HG02981 (cell line): ENCODE data around the gene MLPH.

ENCODE experiments used
- ATAC-seq: cut with Tn5 transposase; IDR thresholded peaks from one replicate; pipeline ENCODE4 v1.9.1; 2021; ENCODE audit warnings: mild to moderate bottlenecking, moderate library complexity; ENCODE audit not compliant: unreplicated experiment

The MLPH gene

DNA sequence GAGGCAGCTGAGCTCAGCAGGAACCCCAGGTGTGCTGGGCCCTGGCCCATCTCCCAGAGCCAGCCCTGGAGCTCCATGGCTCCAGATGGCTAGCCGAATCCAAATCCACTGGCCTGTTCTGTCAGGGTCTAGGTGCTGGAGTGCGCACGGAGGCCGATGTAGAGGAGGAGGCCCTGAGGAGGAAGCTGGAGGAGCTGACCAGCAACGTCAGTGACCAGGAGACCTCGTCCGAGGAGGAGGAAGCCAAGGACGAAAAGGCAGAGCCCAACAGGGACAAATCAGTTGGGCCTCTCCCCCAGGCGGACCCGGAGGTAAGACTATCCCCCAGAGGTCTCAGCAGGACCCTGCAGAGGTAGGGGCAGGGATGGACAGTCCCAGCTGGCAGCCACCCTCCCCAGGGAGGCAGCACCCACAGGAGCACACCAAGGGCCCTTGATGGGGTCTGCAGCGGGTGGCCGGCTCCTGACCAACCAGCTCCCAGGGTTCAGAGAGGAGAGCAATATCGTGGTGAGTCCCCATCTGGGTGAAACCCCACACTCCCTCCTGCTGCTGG is 53.2 kb downstream of the MLPH start:
- no peak for ATAC-seq

DNA sequence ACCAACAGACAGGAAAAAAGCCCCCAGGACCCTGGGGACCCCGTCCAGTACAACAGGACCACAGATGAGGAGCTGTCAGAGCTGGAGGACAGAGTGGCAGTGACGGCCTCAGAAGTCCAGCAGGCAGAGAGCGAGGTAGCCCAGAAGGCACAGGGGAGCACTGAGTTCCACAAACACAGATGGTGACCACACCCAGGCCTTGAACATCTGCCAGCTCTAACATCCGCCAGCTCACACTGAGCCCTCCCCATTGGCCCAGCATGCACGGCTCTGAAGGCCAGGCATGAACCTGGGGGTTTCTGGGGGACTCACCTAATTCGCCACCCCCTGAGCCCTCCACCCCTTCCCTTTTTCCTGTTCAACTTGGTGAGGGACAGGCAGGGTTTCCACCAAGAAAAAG is 53.8 kb downstream of the MLPH start:
- no peak for ATAC-seq

- ATAC-seq, result no peak
Measured at GRCh38 chr2:237541243-237541642, 54.2 kb downstream of the MLPH start.

DNA sequence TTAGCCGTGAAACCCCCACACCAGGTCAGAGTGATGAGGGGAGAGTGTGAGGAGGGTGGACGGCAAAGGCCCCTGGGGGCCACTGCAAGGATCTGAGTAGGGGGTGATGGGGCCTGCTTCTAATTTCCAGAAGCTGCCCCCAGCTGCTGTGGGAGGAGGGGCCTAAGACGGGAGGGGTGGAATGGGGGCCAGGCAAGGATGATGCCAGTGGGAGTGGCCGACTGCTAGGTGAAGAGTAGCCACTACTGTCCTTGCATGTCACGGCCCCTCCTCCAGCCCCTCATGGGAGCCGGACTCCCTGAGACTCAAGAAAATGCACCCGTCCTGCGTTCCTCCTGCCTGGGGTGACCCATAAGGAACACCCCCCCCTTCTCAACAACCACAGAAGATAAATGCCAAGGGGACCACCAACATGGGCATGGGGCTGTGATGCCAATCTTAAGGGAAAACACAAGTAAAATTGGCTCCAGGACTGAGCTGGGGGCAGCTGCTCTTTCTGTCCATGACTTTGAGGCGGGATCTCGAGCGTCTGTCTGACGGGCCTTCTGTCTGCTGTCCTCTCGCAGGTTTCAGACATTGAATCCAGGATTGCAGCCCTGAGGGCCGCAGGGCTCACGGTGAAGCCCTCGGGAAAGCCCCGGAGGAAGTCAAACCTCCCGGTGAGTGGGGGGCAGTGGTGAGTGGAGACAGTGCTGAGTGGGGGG is 55.1 kb downstream of the MLPH start:
- no peak for ATAC-seq

DNA sequence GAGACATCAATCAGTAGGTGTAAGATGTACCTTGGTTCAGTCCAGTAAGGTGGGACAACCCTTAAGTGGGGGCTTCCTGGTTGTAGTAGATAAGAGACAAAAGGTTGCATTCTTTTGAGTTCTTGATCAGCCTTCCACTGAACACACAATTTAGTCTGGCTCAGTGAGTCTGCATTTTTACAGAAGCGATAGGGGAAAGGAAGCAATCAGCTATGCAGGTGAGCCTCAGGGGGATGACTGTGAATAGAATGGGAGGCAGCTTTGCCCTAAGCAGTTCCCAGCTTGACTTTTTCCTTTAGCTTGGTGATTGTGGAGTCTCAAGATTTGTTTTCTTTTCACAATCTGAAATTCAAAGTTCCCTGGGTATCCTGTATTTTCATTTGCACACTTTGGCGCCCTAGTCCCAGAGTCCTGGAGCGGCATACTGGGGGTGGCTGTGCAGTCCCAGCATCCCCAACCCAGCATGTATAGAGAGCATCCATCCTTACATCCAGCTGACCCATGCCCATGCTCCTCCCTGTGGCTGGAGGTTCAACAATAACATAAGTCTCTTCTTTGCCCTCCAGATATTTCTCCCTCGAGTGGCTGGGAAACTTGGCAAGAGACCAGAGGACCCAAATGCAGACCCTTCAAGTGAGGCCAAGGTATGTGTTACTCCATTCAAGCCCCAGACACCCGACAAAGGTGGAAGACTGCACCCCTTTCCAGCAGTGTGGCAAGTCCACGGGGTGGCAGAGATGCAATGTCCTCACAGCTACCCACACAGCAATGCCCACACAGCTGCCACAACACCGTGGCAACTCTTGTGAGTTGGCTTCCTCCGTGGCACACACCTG is 59.2 kb downstream of the MLPH start:
- ATAC-seq, result no peak

DNA sequence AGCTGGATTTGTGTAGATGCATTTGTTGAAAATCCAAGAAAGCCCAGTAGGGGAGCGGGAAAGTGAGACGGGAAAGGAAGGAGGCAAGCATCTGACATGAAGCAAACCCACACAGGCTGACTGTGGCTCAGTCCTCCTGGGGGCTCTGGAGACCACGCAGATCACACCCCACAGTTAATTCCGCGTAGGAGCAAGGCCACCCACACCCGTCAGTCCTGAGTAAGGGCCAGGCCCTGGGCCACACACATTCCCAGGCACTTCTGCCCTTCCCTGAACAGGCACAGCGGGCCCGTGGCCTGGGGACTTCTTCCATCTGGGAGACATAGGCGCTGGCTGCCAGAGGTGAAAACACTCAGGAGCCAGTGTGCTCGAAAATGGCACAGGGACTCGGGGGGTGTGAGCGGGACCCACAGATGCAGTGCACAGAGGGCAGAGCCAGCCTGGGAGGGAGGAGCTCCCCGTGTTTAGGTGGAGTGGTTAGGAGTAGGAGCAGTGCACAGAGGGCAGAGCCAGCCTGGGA is 59.9 kb downstream of the MLPH start:
- ATAC-seq, result no peak

GRCh38 chr2:237547841-237548416 is 60.9 kb downstream of the MLPH start:
- ATAC-seq, result no peak

DNA sequence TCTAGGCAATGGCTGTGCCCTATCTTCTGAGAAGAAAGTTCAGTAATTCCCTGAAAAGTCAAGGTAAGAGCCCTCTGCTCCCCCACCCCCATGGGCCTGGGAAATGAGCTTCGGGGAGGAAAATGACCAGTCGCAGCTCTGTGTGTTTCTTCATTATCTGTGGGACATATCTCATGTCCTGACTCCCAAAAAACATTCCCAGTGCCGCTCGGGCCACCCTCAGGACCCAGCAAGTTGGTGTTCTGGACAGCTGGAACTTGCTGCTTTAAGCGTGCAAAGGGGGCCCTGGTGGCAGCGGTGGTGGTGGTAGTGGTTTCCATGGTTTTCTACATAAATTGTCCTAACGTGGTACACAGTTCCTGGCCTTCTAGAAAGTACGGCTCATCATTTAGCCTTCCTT is 62.2 kb downstream of the MLPH start:
- no peak for ATAC-seq

DNA sequence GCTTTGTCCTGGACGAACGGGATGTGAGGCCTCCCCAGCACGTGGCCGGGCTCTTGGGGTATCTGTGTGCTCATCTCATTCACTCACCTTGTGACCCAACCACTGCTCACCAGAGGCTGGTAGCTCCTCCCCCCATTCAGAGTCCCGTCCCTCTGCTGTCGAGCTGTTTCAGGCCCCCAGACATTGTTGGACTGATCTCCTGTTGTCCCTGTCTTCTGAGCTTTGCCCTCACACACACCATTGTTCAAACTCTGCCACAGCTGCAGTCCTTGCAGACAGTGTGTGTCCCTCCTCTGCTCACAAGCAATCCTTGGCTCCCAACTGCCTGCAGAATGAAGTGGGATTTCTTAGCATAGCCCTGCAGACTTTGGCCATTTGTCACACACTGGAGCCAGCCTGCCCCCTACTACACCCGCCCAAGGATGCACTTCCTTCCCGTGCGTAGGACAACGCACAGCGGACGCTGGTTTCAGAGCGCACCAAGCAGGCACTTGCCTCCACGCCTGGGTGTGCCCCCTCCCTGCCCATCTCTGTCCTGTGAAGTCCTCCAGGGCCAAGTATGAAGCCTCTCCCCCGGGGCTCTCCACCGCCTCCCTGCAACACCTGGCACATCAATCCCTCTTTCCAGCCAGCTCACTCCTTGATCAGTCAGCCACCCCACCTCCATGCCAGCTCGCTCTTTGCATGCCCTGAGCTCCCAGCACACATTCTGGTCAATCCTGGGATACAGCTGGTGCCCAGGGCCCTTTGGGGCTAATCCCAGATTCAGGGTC is 62.8 kb downstream of the MLPH start:
- no peak for ATAC-seq

DNA sequence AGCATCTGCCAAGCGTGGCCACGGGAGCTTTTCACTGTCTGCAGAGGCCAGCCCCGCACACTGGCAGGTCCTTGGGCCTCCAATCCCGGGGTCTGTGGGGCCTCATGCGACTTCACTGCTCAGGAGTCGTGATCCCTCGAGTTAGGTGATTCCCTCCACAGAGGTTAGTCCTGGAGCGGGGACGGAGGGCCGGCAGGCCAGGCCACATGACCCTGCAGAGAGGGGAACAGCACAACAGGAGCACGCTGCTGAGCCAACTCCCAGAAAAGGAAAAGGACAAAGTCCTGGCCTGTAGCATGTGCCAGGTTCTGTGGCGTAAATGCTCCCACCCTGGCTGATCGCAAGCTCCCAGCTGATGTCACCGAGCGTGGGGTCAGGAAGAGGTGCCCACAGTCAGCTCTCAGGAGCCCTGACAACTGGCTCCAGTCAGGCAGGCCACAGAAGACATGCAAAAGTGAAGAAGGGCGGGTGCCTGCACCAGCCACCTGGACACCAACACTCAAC is 64.1 kb downstream of the MLPH start:
- ATAC-seq, result no peak

DNA sequence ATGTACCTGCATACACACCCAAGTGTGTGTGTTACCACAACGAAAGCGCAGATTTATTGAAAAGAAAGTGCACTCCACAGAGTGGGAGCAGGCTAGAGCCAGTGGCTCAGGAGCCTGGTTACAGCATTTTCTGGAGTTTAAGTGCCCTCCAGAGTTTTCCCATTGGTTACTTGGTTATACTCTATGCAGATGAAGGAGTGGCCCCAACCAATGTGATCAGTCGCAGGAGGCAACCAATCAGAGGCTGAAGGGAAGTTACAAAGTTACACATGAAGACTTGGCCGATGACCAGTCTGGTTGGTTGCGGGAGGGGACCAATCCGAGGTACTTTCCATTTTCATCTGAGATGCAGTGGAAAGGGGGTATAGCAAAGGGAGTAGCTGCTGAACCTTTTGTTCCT is 65.9 kb downstream of the MLPH start:
- ATAC-seq, result no peak

- ATAC-seq, result no peak
Measured at GRCh38 chr2:237553948-237554347, 66.9 kb downstream of the MLPH start.

GRCh38 chr2:237555560-237555959 is 68.5 kb downstream of the MLPH start:
- no peak for ATAC-seq

DNA sequence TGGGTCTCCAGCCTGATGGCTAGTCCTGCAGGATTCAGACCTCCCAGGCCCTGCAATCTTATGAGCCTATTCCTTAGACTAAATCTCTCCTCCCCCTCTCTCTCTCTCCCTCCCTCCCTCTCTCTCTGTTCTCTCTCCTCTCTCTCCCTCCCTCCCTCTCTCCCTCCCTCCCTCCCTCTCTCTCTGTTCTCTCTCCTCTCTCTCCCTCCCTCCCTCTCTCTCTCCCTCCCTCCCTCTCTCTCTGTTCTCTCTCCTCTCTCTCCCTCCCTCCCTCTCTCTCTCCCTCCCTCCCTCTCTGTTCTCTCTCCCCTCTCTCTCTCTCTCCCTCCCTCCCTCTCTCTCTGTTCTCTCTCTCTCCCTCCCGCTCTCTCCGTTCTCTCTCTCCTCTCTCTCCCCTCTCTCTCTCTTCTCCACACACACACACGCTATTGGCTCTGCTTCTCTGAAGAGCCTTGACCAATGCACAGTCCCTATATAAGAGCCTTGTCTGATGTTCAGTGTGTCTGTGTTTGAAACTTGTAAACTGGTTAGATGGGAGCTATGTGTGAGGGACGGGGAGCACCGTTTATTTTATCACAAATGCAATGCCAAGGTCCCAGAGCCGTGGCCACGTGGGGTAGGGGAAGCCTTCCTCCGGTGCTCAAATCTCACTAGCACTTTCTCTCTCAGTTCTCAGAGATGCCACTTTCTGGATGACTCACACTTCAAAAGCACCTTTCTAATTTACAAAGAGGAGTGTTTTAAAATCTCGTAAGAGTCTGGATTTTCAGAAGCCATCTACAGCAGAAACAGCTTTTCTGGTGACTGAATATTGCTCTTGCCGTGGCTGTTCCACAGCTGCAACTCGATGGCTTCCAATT is 70.0 kb downstream of the MLPH start:
- peak; percentile 87 for ATAC-seq

- ATAC-seq, result peak; percentile 17
Measured at GRCh38 chr2:237557633-237558015, 70.6 kb downstream of the MLPH start.

- ATAC-seq, result no peak
Measured at GRCh38 chr2:237558961-237559641, 72.0 kb downstream of the MLPH start.

DNA sequence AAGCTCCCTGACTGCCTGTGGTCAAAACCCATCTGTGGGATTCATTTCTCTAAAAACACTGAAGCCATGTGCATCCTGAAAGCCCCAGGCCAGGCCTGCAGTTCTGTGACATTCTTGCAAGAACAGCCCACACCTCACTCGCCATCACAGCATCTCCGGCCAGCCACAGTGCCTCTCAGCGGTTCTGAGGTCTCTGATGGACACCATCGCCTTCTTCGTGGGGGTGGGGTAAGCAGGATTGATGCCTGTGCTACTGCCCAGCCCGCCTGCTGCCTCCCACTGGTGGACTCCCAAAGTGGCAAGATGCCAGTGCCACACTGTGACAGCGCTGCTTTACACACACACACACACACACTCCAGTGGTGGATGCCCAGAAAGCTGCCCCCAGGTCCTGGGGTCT is 74.2 kb downstream of the MLPH start:
- no peak for ATAC-seq

GRCh38 chr2:237563816-237564215 is 76.8 kb downstream of the MLPH start:
- no peak for ATAC-seq

DNA sequence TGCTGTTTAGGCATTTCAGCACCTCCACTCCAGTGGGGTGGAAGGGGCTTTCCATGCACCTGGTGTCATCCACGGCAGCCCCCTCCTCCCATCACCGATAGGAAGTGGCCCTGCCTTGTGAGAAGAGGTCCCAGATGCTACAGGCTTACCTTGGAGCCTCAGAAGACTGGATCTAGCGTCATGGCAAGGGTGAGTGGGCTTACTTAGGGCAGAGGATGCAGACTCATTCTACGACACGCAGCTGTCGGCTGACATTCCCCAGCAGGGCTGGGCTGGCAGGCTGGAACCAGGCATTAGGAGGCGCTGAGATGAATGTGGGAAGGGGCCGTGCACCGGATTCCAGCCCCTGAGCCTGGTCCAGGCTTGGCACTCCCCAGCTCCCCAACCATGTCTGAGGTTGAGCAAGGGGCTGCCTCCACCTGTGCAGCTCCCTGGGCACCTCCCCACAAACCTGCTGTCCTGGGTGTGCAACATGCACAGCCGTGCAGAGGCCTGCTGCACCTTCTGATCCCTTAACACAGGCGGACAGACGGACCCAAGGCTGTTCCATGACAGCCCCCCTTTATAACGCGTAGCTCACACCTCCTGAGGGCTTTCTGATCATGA is 77.6 kb downstream of the MLPH start:
- no peak for ATAC-seq
